CD4-positive, alpha-beta T cell (primary cell): ENCODE results near the gene BTBD9. TPM values are rescaled to one million over a fixed set of nuclear protein-coding genes. Genes with fewer than 3 reads are reported as not detected.

Experiments
- ATAC-seq: fragments of 200-7000 bp; cut with Tn5 transposase; one replicate; pipeline ENCODE4 v1.10.0; 2022; ENCODE audit warnings: mild to moderate bottlenecking; ENCODE audit not compliant: poor library complexity
- CTCF ChIA-PET: fragments of 350-600 bp; sonication (Branson Sonifier 250); formaldehyde crosslinking; loops from one replicate; lab custom pipeline; 2021; ENCODE audit warnings: antibody characterized with exemption, inconsistent platforms; lab: Charles Lee
- POLR2A ChIA-PET: fragments of 350-600 bp; sonication (Branson Sonifier 250); formaldehyde crosslinking; loops from one replicate; lab custom pipeline; 2021; ENCODE audit warnings: antibody characterized with exemption, inconsistent platforms; lab: Charles Lee
- DNase-seq, 14 experiments: peaks; one replicate each; pipeline ENCODE4 v3.0.0-alpha.2; 2013 to 2020; ENCODE audit warnings: mixed read lengths in 2 of 14
- H3K27ac ChIP-seq, 2 donors: one replicate each; pipeline versions ENCODE4 v1.5.1 to v1.7.0; 2013; ENCODE audit warnings: low read length in 2 of 2, low read depth in 1 of 2, mild to moderate bottlenecking in 1 of 2
- H3K27me3 ChIP-seq, 2 experiments: 1 replicate in 1 of 2; 2 replicates in 1 of 2; pipeline versions ENCODE4 v1.6.1 to v1.7.0; 2013; ENCODE audit warnings: low read length in 2 of 2, control low read depth in 1 of 2, mild to moderate bottlenecking in 1 of 2, moderate library complexity in 1 of 2; ENCODE audit not compliant: insufficient read depth in 2 of 2, control insufficient read depth in 1 of 2
- H3K36me3 ChIP-seq: one replicate; pipeline ENCODE4 v1.6.1; 2013; ENCODE audit warnings: low read length, control low read depth; ENCODE audit not compliant: insufficient read depth
- H3K4me1 ChIP-seq: one replicate; pipeline ENCODE4 v1.6.1; 2013; ENCODE audit warnings: low read length, control low read depth; ENCODE audit not compliant: insufficient read depth
- H3K4me3 ChIP-seq: one replicate; pipeline ENCODE4 v1.5.1; 2013; ENCODE audit warnings: mild to moderate bottlenecking, low read length, moderate library complexity
- H3K9me3 ChIP-seq, 2 experiments: 1 replicate in 1 of 2; 2 replicates in 1 of 2; pipeline versions ENCODE4 v1.6.1 to v1.7.0; 2013; ENCODE audit warnings: low read length in 2 of 2, mild to moderate bottlenecking in 2 of 2, control low read depth in 1 of 2, moderate library complexity in 1 of 2; ENCODE audit not compliant: control insufficient read depth in 1 of 2, insufficient read depth in 1 of 2
- H3K27ac Mint-ChIP-seq: one replicate; pipeline ENCODE4 v1.8.0; 2020; ENCODE audit warnings: mixed read lengths
- H3K27me3 Mint-ChIP-seq: one replicate; pipeline ENCODE4 v1.8.0; 2021; ENCODE audit warnings: mixed read lengths
- H3K36me3 Mint-ChIP-seq: one replicate; pipeline ENCODE4 v1.8.0; 2021; ENCODE audit warnings: low read depth, mixed read lengths
- H3K4me1 Mint-ChIP-seq: one replicate; pipeline ENCODE4 v1.8.0; 2021; ENCODE audit warnings: low read depth, mixed read lengths
- H3K4me3 Mint-ChIP-seq: one replicate; pipeline ENCODE4 v1.8.0; 2020; ENCODE audit warnings: mild to moderate bottlenecking, mixed read lengths
- H3K9me3 Mint-ChIP-seq: one replicate; pipeline ENCODE4 v1.8.0; 2020; ENCODE audit warnings: mixed read lengths
- CTCF ChIP-seq: fragments of 200-600 bp; IDR thresholded peaks from one replicate; pipeline ENCODE4 v1.8.0; 2022; ENCODE audit warnings: antibody characterized with exemption, mild to moderate bottlenecking
- intact Hi-C, 2 experiments: fragments of 100-400 bp; cut with DNase I in 1 of 2; cut with micrococcal nuclease in 1 of 2; formaldehyde crosslinking; loops; one replicate each; pipeline versions ENCODE4 v1.15.1 to v1.9.0; 2023 to 2025; cut with DNase I, micrococcal nuclease
- total RNA-seq, 174 experiments: library from RNA in 2 of 174; stranded (reverse) in 2 of 174; gene quantifications; one replicate each; pipeline ENCODE4 v1.2.3 and lab custom pipeline; 2021 to 2026

The BTBD9 gene
- total RNA-seq, 2 experiments from 2014 or later = 58.7 to 59.3 TPM

GRCh38 chr6:38326837-38327236, 312.9 kb downstream of the BTBD9 start:
- no peaks in the 10 kb centered on the region for H3K27me3 Mint-ChIP-seq
- ChIA-PET POLR2A (no interaction called here), CTCF (interaction anchor here (1.8 kb wide), 1 partner anchor 24 kb away, joined by 3 read pairs; no protein-coding TSS in a partner anchor)
- H3K4me1 Mint-ChIP-seq = no peaks in the 10 kb centered on the region
- no peak overlapping the region for H3K27ac ChIP-seq
- intact Hi-C loops = no loop called here
- H3K27ac Mint-ChIP-seq = no peak overlapping the region
- no peak for TF ChIP-seq CTCF
- H3K27me3 ChIP-seq = no peaks in the 10 kb centered on the region
- H3K36me3 ChIP-seq = no peaks in the 10 kb centered on the region
- no peaks in the 10 kb centered on the region for H3K9me3 ChIP-seq
- H3K4me3 Mint-ChIP-seq = no peak overlapping the region
- ATAC-seq (no peak), DNase-seq (no peak)
- H3K4me1 ChIP-seq = no peaks in the 10 kb centered on the region
- H3K4me3 ChIP-seq = no peak overlapping the region
- H3K9me3 Mint-ChIP-seq = no peaks in the 10 kb centered on the region
- H3K36me3 Mint-ChIP-seq = peaks cover 20% of the 10 kb centered on the region

GRCh38 chr6:38323216-38323615, 316.5 kb downstream of the BTBD9 start:
- H3K36me3 ChIP-seq = peaks cover 3% of the 10 kb centered on the region
- no peaks in the 10 kb centered on the region for H3K4me1 ChIP-seq
- H3K4me3 ChIP-seq = no peak overlapping the region
- H3K36me3 Mint-ChIP-seq = peaks cover 30% of the 10 kb centered on the region
- no peaks in the 10 kb centered on the region for H3K27me3 Mint-ChIP-seq
- ATAC-seq = no peak
- no peak overlapping the region for H3K27ac ChIP-seq
- DNase-seq = no peak
- H3K9me3 ChIP-seq = no peaks in the 10 kb centered on the region
- H3K27ac Mint-ChIP-seq = no peak overlapping the region
- CTCF ChIA-PET = no interaction called here
- H3K4me3 Mint-ChIP-seq = no peak overlapping the region
- POLR2A ChIA-PET = no interaction called here
- no peaks in the 10 kb centered on the region for H3K9me3 Mint-ChIP-seq
- H3K4me1 Mint-ChIP-seq = no peaks in the 10 kb centered on the region
- TF ChIP-seq CTCF = no peak
- no peaks in the 10 kb centered on the region for H3K27me3 ChIP-seq
- intact Hi-C loops = no loop called here

- Mint-ChIP-seq H3K9me3 (no peaks in the 10 kb centered on the region), H3K27me3 (no peaks in the 10 kb centered on the region), H3K27ac (no peak overlapping the region), H3K4me1 (no peaks in the 10 kb centered on the region), H3K36me3 (peaks cover 30% of the 10 kb centered on the region), H3K4me3 (no peak overlapping the region)
- CTCF ChIA-PET = no interaction called here
- Histone ChIP-seq H3K9me3 (no peaks in the 10 kb centered on the region), H3K27me3 (no peaks in the 10 kb centered on the region), H3K27ac (no peak overlapping the region), H3K36me3 (peaks cover 3% of the 10 kb centered on the region), H3K4me3 (no peak overlapping the region), H3K4me1 (no peaks in the 10 kb centered on the region)
- TF ChIP-seq CTCF = no peak
- intact Hi-C loops = no loop called here
- ATAC-seq (no peak), DNase-seq (no peak)
- POLR2A ChIA-PET = no interaction called here
Measured at GRCh38 chr6:38322138-38322537, 317.6 kb downstream of the BTBD9 start.
